Renal cortical epithelial cell (primary cell): ENCODE results near the gene CCDC17. TPM values are rescaled to one million over a fixed set of nuclear protein-coding genes. Genes with fewer than 3 reads are reported as not detected.
A peak's percentile ranks its signal among the peaks of the same experiment; 100 is the strongest.
"Not testable (repeated sequence)": the region's sequence is repeated elsewhere in the genome, so short reads cannot be mapped to it uniquely, and the experiment has no call there.

Source experiments
- DNase-seq: peaks from one replicate; pipeline ENCODE4 v3.0.0-alpha.2; 2011; ENCODE audit warnings: low read depth
- total RNA-seq: library from RNA; depleted of rRNA; stranded (reverse); fragments of >200 nt; gene quantifications from 2 replicates; pipeline ENCODE4 v1.2.3, GENCODE V29; 2014

The CCDC17 gene
- total RNA-seq, 1 donor from 2014 or later: 1.1 TPM

- DNase-seq: no peak
Observed at GRCh38 chr1:45621895-45622523, 1.8 kb downstream of the CCDC17 start.

- no peak for DNase-seq
Observed at GRCh38 chr1:45621501-45621836, 2.4 kb downstream of the CCDC17 start.

- DNase-seq: no peak
Observed at GRCh38 chr1:45620588-45621500, 3.0 kb downstream of the CCDC17 start.

- DNase-seq: no peak
Observed at GRCh38 chr1:45619149-45619921, 4.5 kb downstream of the CCDC17 start.

GRCh38 chr1:45617618-45618017 is 6.2 kb downstream of the CCDC17 start:
- no peak for DNase-seq

GRCh38 chr1:45615885-45616284 is 8.0 kb downstream of the CCDC17 start:
- DNase-seq: no peak

GRCh38 chr1:45612941-45613579 is 10.8 kb downstream of the CCDC17 start:
- DNase-seq: no peak

GRCh38 chr1:45610589-45611226 is 13.1 kb downstream of the CCDC17 start:
- no peak for DNase-seq

GRCh38 chr1:45608175-45609156 is 15.4 kb downstream of the CCDC17 start:
- DNase-seq: peak; percentile 65

GRCh38 chr1:45607404-45608074 is 16.3 kb downstream of the CCDC17 start:
- no peak for DNase-seq

- DNase-seq: no peak
Observed at GRCh38 chr1:45604239-45604638, 19.6 kb downstream of the CCDC17 start.

- not testable (repeated sequence) for DNase-seq
Observed at GRCh38 chr1:45596765-45597164, 27.1 kb downstream of the CCDC17 start.

- DNase-seq: no peak
Observed at GRCh38 chr1:45594412-45594811, 29.4 kb downstream of the CCDC17 start.

- DNase-seq: peak; percentile 55
Observed at GRCh38 chr1:45589861-45590260, 34.0 kb downstream of the CCDC17 start.

GRCh38 chr1:45586769-45587168 is 37.1 kb downstream of the CCDC17 start:
- DNase-seq: no peak

- DNase-seq: no peak
Observed at GRCh38 chr1:45585496-45586075, 38.3 kb downstream of the CCDC17 start.

- no peak for DNase-seq
Observed at GRCh38 chr1:45585110-45585426, 38.8 kb downstream of the CCDC17 start.

- DNase-seq: peak; percentile 84
Observed at GRCh38 chr1:45584351-45585109, 39.3 kb downstream of the CCDC17 start.
